Measurements from ENCODE around the gene PIK3R1. TPM values are rescaled to one million over a fixed set of nuclear protein-coding genes. Genes with fewer than 3 reads are reported as not detected.

PIK3R1 gene
- total RNA-seq, 1 donor from 2014 or later: 24.2 TPM

DNA sequence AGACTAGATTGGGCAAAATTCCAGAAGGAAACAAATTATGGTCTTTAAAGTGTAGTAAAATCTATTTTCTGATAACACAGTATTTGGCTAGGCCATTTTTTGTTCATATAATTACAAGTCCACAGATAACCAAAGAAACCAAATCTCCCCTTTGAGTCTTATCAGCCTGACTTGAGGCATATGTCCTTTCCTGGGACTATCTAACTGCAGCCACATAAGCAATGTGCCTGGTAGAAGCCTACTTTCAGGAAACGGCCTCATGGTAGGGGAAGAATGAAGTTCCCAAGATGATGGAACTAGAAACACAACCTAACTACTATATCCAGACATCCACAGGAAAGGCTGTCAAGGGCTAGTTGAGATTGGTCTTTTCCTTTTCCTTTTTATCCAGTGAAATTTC is 130.0 kb downstream of the PIK3R1 start:
- no peak for DNase-seq (ENCODE audit: low spot score)
- Mint-ChIP-seq H3K27me3 (ENCODE audit: insufficient read depth, low read depth) (peaks cover 3% of the 10 kb centered on the region), H3K9me3 (peaks cover 14% of the 10 kb centered on the region), H3K36me3 (peaks cover 2% of the 10 kb centered on the region), H3K4me3 (no peak overlapping the region), H3K4me1 (peaks cover 21% of the 10 kb centered on the region), H3K27ac (no peak overlapping the region)
- Histone ChIP-seq H3K27me3 (no peaks in the 10 kb centered on the region), H4K20me1 (ENCODE audit: low read depth) (no peaks in the 10 kb centered on the region), H3K4me3 (no peak overlapping the region), H3K9me3 (ENCODE audit: low read depth) (no peaks in the 10 kb centered on the region), H3K36me3 (no peaks in the 10 kb centered on the region), H3K27ac (no peak overlapping the region), H3K9ac (no peak overlapping the region), H2AFZ (replicated peaks) (no peak overlapping the region), H3K4me1 (no peaks in the 10 kb centered on the region), H3K4me2 (no peak overlapping the region), H3K79me2 (ENCODE audit: low read depth) (no peaks in the 10 kb centered on the region), H3F3A (ENCODE audit: low read depth) (no peaks in the 10 kb centered on the region)
- TF ChIP-seq, protein P1, sequence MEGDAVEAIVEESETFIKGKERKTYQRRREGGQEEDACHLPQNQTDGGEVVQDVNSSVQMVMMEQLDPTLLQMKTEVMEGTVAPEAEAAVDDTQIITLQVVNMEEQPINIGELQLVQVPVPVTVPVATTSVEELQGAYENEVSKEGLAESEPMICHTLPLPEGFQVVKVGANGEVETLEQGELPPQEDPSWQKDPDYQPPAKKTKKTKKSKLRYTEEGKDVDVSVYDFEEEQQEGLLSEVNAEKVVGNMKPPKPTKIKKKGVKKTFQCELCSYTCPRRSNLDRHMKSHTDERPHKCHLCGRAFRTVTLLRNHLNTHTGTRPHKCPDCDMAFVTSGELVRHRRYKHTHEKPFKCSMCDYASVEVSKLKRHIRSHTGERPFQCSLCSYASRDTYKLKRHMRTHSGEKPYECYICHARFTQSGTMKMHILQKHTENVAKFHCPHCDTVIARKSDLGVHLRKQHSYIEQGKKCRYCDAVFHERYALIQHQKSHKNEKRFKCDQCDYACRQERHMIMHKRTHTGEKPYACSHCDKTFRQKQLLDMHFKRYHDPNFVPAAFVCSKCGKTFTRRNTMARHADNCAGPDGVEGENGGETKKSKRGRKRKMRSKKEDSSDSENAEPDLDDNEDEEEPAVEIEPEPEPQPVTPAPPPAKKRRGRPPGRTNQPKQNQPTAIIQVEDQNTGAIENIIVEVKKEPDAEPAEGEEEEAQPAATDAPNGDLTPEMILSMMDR (IDR thresholded peaks at IDR 0.05): no peak
- TF ChIP-seq EZH2 (IDR thresholded peaks at IDR 0.05) (no peak), EZH2phosphoT487 (IDR thresholded peaks at IDR 0.05) (no peak)

DNA sequence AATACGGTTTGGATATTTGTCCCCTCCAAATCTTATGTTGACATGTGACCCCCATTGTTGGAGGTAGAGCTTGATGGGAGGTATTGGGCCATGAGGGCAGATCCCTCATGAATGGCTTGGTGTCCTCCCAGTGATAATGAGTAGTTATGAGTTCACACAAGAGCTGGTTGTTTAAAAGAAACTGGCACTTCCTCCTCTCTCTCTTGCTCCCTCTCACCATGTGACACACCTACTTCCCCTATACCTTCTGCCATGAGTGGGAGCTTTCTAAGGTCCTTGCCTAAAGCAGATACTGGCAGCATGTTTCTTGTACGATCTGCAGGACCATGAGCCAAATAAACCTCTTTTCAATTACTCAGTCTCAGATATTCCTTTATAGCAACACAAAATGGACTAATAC is 132.0 kb downstream of the PIK3R1 start:
- peaks cover 4% of the 10 kb centered on the region for H3K27me3 Mint-ChIP-seq (ENCODE audit: insufficient read depth, low read depth)
- H3K4me3 Mint-ChIP-seq: no peak overlapping the region
- H3K27ac Mint-ChIP-seq: no peak overlapping the region

DNA sequence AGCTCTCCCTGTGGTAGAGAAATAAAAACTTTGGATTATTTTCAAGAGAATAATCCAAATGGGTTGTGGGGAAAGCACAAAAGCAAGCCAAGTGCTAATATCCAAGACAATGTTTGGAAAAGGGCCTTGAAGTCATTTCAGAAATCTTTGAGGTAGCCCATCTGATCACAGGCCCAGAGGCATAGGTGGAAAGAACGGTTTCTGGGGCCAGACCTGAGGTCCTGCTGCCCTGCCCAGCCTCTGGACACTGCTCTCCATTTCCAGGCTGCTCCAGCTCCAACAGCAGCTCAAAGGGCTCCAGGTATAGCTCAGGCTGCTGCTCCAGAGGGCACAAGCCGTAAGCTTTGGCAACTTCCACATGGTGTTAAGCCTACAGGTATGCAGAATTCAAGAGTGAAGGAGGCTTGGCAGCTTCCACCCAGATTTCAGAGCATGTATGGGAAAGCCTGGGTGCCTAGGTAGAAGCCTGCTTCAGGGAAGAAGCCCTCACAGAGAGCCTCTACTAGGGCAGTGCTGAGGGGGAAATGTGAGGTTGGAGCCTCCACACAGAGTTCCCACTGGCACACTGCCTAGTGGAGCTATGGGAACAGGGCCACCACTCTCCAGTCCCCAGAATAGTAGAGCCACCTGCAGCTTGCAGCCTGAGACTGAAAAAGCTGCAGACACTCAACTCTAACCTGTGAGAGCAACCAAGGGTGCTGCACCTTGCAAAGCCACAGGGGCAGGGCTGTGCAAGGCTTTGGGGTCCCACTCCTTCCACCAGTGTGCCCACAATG is 133.1 kb downstream of the PIK3R1 start:
- Mint-ChIP-seq H3K36me3 (peaks cover 2% of the 10 kb centered on the region), H3K9me3 (peaks cover 14% of the 10 kb centered on the region), H3K4me1 (peaks cover 25% of the 10 kb centered on the region), H3K4me3 (no peak overlapping the region), H3K27me3 (ENCODE audit: insufficient read depth, low read depth) (peaks cover 4% of the 10 kb centered on the region), H3K27ac (no peak overlapping the region)
- H3K9me3 ChIP-seq (ENCODE audit: low read depth): no peaks in the 10 kb centered on the region
- no peaks in the 10 kb centered on the region for H4K20me1 ChIP-seq (ENCODE audit: low read depth)
- no peaks in the 10 kb centered on the region for H3K79me2 ChIP-seq (ENCODE audit: low read depth)
- H3K36me3 ChIP-seq: no peaks in the 10 kb centered on the region
- H2AFZ ChIP-seq (replicated peaks): no peak overlapping the region
- H3K4me1 ChIP-seq: peaks cover 17% of the 10 kb centered on the region
- no peak overlapping the region for H3K4me2 ChIP-seq
- H3K27me3 ChIP-seq: no peaks in the 10 kb centered on the region
- TF ChIP-seq, protein P1 (IDR thresholded peaks at IDR 0.05): no peak
- TF ChIP-seq EZH2 (IDR thresholded peaks at IDR 0.05): no peak
- TF ChIP-seq EZH2phosphoT487 (IDR thresholded peaks at IDR 0.05): no peak
- peaks cover 12% of the 10 kb centered on the region for H3F3A ChIP-seq (ENCODE audit: low read depth)
- DNase-seq (ENCODE audit: low spot score): no peak
- H3K4me3 ChIP-seq: no peak overlapping the region
- H3K27ac ChIP-seq: no peak overlapping the region
- H3K9ac ChIP-seq: no peak overlapping the region

More for the DNA sequence above, 132.0 kb downstream of the PIK3R1 start:
- H3K79me2 ChIP-seq (ENCODE audit: low read depth): no peaks in the 10 kb centered on the region
- H3F3A ChIP-seq (ENCODE audit: low read depth): peaks cover 1% of the 10 kb centered on the region
- H3K27me3 ChIP-seq: no peaks in the 10 kb centered on the region
- H3K27ac ChIP-seq: no peak overlapping the region
- H2AFZ ChIP-seq (replicated peaks): no peak overlapping the region
- H3K9me3 ChIP-seq (ENCODE audit: low read depth): no peaks in the 10 kb centered on the region
- H3K4me1 ChIP-seq: peaks cover 7% of the 10 kb centered on the region
- no peak overlapping the region for H3K9ac ChIP-seq
- peaks cover 18% of the 10 kb centered on the region for H3K4me1 Mint-ChIP-seq
- no peak for DNase-seq (ENCODE audit: low spot score)
- no peaks in the 10 kb centered on the region for H4K20me1 ChIP-seq (ENCODE audit: low read depth)
- H3K36me3 Mint-ChIP-seq: peaks cover 2% of the 10 kb centered on the region
- no peak overlapping the region for H3K4me2 ChIP-seq
- H3K36me3 ChIP-seq: no peaks in the 10 kb centered on the region
- TF ChIP-seq EZH2phosphoT487 (IDR thresholded peaks at IDR 0.05) (no peak), EZH2 (IDR thresholded peaks at IDR 0.05) (no peak)
- TF ChIP-seq, protein P1 (IDR thresholded peaks at IDR 0.05): no peak
- peaks cover 14% of the 10 kb centered on the region for H3K9me3 Mint-ChIP-seq
- no peak overlapping the region for H3K4me3 ChIP-seq

Measured in neural progenitor cell (in vitro differentiated cells).